22Rv1 (cell line): ENCODE data around the gene RICTOR.
"Not testable (repeated sequence)": the region's sequence is repeated elsewhere in the genome, so short reads cannot be mapped to it uniquely, and the experiment has no call there.

ENCODE experiments used
- H3K27ac ChIP-seq: fragments of 450-650 bp; 2 replicates; pipeline ENCODE4 v1.5.1; 2017
- CTCF ChIP-seq: fragments of 450-650 bp; IDR thresholded peaks from 2 replicates; pipeline ENCODE4 v1.5.1; 2017; ENCODE audit warnings: mild to moderate bottlenecking
- ZFX ChIP-seq: fragments of 450-650 bp; IDR thresholded peaks from 2 replicates; pipeline ENCODE4 v1.6.1; 2017; ENCODE audit warnings: antibody characterized with exemption, borderline replicate concordance

Gene RICTOR

GRCh38 chr5:38994324-38994927, 79.8 kb downstream of the RICTOR start:
- no peak overlapping the region for H3K27ac ChIP-seq
- no peak for TF ChIP-seq ZFX
- peak; percentile 76 for TF ChIP-seq CTCF

- H3K27ac ChIP-seq, result not testable (repeated sequence)
Observed at GRCh38 chr5:38989974-38990719, 84.1 kb downstream of the RICTOR start.

GRCh38 chr5:38985909-38986452, 88.2 kb downstream of the RICTOR start:
- TF ChIP-seq CTCF, result no peak
- no peak for TF ChIP-seq ZFX
- no peak overlapping the region for H3K27ac ChIP-seq

DNA sequence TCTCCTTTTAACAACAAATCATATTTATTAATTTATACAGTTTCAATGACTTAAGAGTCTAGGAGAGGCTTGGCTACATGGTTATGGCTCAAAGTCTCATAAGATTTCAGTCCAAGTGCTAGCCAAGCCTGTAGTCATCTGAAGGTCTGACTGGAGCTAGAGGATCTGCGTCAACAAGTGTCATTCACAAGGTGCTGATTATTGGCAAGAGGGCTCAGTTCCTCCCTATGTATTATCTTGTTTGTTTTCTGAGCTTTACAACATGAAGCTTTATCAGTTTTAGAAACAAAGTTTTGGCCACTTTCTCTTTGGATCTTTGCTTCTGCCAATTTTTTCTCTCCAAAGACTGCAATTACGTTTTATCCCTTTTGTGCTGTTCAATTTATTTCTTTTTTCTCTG, 94.7 kb downstream of the RICTOR start:
- no peak overlapping the region for H3K27ac ChIP-seq
- TF ChIP-seq ZFX, result no peak
- TF ChIP-seq CTCF, result no peak

GRCh38 chr5:38978036-38978435, 96.2 kb downstream of the RICTOR start:
- H3K27ac ChIP-seq, result no peak overlapping the region
- TF ChIP-seq CTCF, result no peak
- no peak for TF ChIP-seq ZFX

GRCh38 chr5:38968665-38969064, 105.5 kb downstream of the RICTOR start:
- TF ChIP-seq CTCF (no peak), ZFX (no peak)
- no peak overlapping the region for H3K27ac ChIP-seq

GRCh38 chr5:38961691-38962090, 112.5 kb downstream of the RICTOR start:
- H3K27ac ChIP-seq, result no peak overlapping the region
- TF ChIP-seq CTCF (no peak), ZFX (no peak)
